ENCODE data around the gene NFASC. TPM values are rescaled to one million over a fixed set of nuclear protein-coding genes. Genes with fewer than 3 reads are reported as not detected.

Gene NFASC
- total and polyA plus RNA-seq, 2 experiments from 2014 or later = 3.9 to 11.7 TPM

GRCh38 chr1:204989266-204990058 lies 118.8 kb downstream of the NFASC start:
- no peaks in the 10 kb centered on the region for H4K20me1 ChIP-seq (replicated peaks; ENCODE audit: insufficient read depth)
- peaks cover 17% of the 10 kb centered on the region; the same call in 1 of the 2 replicates for H3K4me1 ChIP-seq (ENCODE audit: insufficient read depth)
- Mint-ChIP-seq H3K4me3 (no peak overlapping the region), H3K27ac (no peak overlapping the region), H3K9me3 (no peaks in the 10 kb centered on the region), H3K4me1 (peaks cover 35% of the 10 kb centered on the region), H3K27me3 (ENCODE audit: insufficient read depth, low read depth, poor library complexity) (peaks cover 23% of the 10 kb centered on the region), H3K36me3 (ENCODE audit: low read depth) (no peaks in the 10 kb centered on the region; the same call in 2 of the 3 replicates)
- DNase-seq (ENCODE audit: low spot score) (peak; percentile 89), ATAC-seq (peak; percentile 77)
- H3K9me2 ChIP-seq (ENCODE audit: insufficient read depth) = no peaks in the 10 kb centered on the region
- no peaks in the 10 kb centered on the region for H3K79me2 ChIP-seq (replicated peaks; ENCODE audit: insufficient read depth)
- TF ChIP-seq POLR2AphosphoS5 (IDR thresholded peaks at IDR 0.05; ENCODE audit: low read depth) = no peak
- TF ChIP-seq CREB1 (CRISPR knock-in tag; IDR thresholded peaks at IDR 0.05; ENCODE audit: low read depth) = peak; percentile 62
- peak; percentile 97 to 100 for TF ChIP-seq CTCF (conservative IDR thresholded peaks at IDR 0.05; ENCODE audit: low read depth in 2 of 2)
- TF ChIP-seq EZH2 (IDR thresholded peaks at IDR 0.05; ENCODE audit: low read depth, unreplicated experiment) = no peak
- TF ChIP-seq STAT1 (IDR thresholded peaks at IDR 0.05; ENCODE audit: unreplicated experiment) = no peak
- H3K27me3 ChIP-seq (ENCODE audit: insufficient read depth) = no peaks in the 10 kb centered on the region
- no peak overlapping the region for H3K4me3 ChIP-seq
- peak overlapping the region; percentile 66; the same call in 1 of the 2 replicates for H2AFZ ChIP-seq
- H3K4me2 ChIP-seq = no peak overlapping the region
- no peaks in the 10 kb centered on the region for H3K36me3 ChIP-seq (ENCODE audit: insufficient read depth)
- no peaks in the 10 kb centered on the region for H3F3A ChIP-seq (replicated peaks; ENCODE audit: low read depth)
- no peak overlapping the region for H3K27ac ChIP-seq (ENCODE audit: low read depth)

GRCh38 chr1:204990059-204990664 lies 119.5 kb downstream of the NFASC start:
- H3K36me3 Mint-ChIP-seq (ENCODE audit: low read depth) = no peaks in the 10 kb centered on the region; the same call in 2 of the 3 replicates
- no peaks in the 10 kb centered on the region for H3K9me3 Mint-ChIP-seq
- no peak overlapping the region for H3K27ac Mint-ChIP-seq
- H3F3A ChIP-seq (replicated peaks; ENCODE audit: low read depth) = no peaks in the 10 kb centered on the region
- ATAC-seq = peak; percentile 20
- no peak for DNase-seq (ENCODE audit: low spot score)
- no peaks in the 10 kb centered on the region for H3K79me2 ChIP-seq (replicated peaks; ENCODE audit: insufficient read depth)
- H3K27me3 Mint-ChIP-seq (ENCODE audit: insufficient read depth, low read depth, poor library complexity) = peaks cover 23% of the 10 kb centered on the region
- no peak overlapping the region for H3K4me2 ChIP-seq
- peaks cover 17% of the 10 kb centered on the region; the same call in 1 of the 2 replicates for H3K4me1 ChIP-seq (ENCODE audit: insufficient read depth)
- no peaks in the 10 kb centered on the region for H3K27me3 ChIP-seq (ENCODE audit: insufficient read depth)
- no peaks in the 10 kb centered on the region for H3K36me3 ChIP-seq (ENCODE audit: insufficient read depth)
- TF ChIP-seq JUNB (IDR thresholded peaks at IDR 0.05; ENCODE audit: unreplicated experiment) = no peak
- TF ChIP-seq ZNF114 (CRISPR knock-in tag; IDR thresholded peaks at IDR 0.05) = no peak
- no peak for TF ChIP-seq CREB1 (CRISPR knock-in tag; IDR thresholded peaks at IDR 0.05; ENCODE audit: low read depth)
- TF ChIP-seq STAT1 (IDR thresholded peaks at IDR 0.05; ENCODE audit: unreplicated experiment) = no peak
- no peak overlapping the region for H3K4me3 Mint-ChIP-seq
- no peak overlapping the region for H3K4me3 ChIP-seq
- H2AFZ ChIP-seq = no peak overlapping the region
- H3K9me2 ChIP-seq (ENCODE audit: insufficient read depth) = no peaks in the 10 kb centered on the region
- peaks cover 35% of the 10 kb centered on the region for H3K4me1 Mint-ChIP-seq
- H4K20me1 ChIP-seq (replicated peaks; ENCODE audit: insufficient read depth) = no peaks in the 10 kb centered on the region
- H3K27ac ChIP-seq (ENCODE audit: low read depth) = no peak overlapping the region
